Dendritic cell treated with granulocyte-macrophage colony-stimulating factor and Interleukin-4, amounts not matched to agents 40 ng/mL and 50 ng/mL, for 4 days (primary cell): Measurements from ENCODE around the gene ZKSCAN1.
"Not testable (repeated sequence)": the region's sequence is repeated elsewhere in the genome, so short reads cannot be mapped to it uniquely, and the experiment has no call there.

Source experiments
- H3K27ac Mint-ChIP-seq: one replicate; pipeline ENCODE4 v1.8.0; 2022; ENCODE audit warnings: mild to moderate bottlenecking, mixed read lengths
- H3K27me3 Mint-ChIP-seq: one replicate; pipeline ENCODE4 v1.8.0; 2022; ENCODE audit warnings: mild to moderate bottlenecking, mixed read lengths
- H3K36me3 Mint-ChIP-seq: one replicate; pipeline ENCODE4 v1.8.0; 2022; ENCODE audit warnings: low read depth, mixed read lengths
- H3K4me1 Mint-ChIP-seq: one replicate; pipeline ENCODE4 v1.8.0; 2022; ENCODE audit warnings: low read depth, mixed read lengths
- H3K4me3 Mint-ChIP-seq: one replicate; pipeline ENCODE4 v1.8.0; 2022; ENCODE audit warnings: mild to moderate bottlenecking, moderate library complexity, mixed read lengths
- H3K9me3 Mint-ChIP-seq: one replicate; pipeline ENCODE4 v1.8.0; 2022; ENCODE audit warnings: mixed read lengths
- intact Hi-C: fragments of 100-400 bp; cut with micrococcal nuclease; formaldehyde crosslinking; loops from one replicate; pipeline ENCODE4 v1.15.0; 2022

Gene ZKSCAN1

DNA sequence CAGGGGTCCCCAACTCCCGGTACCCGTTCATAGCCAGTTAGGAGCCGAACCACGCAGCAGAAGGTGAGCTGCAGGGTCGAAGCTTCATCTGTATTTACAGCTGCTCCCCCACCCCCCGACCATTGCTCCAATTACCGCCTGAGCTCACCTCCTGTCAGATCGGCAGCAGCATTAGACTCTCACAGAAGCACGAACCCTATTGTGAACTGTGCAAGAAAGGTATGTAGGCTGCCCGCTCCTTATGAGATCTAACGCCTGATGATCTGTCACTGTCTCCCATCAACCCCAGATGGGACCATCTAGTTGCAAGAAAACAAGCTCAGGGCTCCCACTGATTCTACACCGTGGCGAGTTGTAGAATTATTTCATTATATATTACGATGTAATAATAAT, 24.9 kb upstream of the ZKSCAN1 start:
- Mint-ChIP-seq H3K4me3 (no peak overlapping the region), H3K27me3 (peaks cover 19% of the 10 kb centered on the region), H3K27ac (no peak overlapping the region), H3K4me1 (peaks cover 11% of the 10 kb centered on the region), H3K36me3 (no peaks in the 10 kb centered on the region), H3K9me3 (no peaks in the 10 kb centered on the region)
- intact Hi-C loops: no loop called here

DNA sequence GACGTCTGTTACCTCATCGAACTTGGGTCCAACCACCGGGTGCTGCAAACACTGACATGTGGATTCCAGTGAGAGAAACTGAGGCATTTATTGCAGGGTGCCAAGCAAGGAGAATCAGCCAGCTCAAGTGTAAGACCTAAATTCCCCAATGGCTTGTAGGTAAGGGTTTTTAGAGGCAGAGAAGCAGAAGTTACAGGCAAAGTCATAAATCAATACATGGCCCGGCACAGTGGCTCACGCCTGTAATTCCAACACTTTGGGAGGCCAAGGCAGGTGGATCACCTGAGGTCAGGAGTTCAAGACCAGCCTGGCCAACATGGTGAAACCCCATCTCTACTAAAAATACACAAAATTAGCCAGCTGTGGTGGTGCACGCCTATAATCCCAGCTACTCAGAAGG, 23.9 kb upstream of the ZKSCAN1 start:
- peaks cover 19% of the 10 kb centered on the region for H3K27me3 Mint-ChIP-seq
- not testable (repeated sequence) for H3K36me3 Mint-ChIP-seq, H3K4me3 Mint-ChIP-seq, H3K27ac Mint-ChIP-seq, H3K9me3 Mint-ChIP-seq
- peaks cover 11% of the 10 kb centered on the region for H3K4me1 Mint-ChIP-seq
- intact Hi-C loops: loop anchor here (1.0 kb wide), 1 partner anchor 78 kb away; no protein-coding TSS in a partner anchor

DNA sequence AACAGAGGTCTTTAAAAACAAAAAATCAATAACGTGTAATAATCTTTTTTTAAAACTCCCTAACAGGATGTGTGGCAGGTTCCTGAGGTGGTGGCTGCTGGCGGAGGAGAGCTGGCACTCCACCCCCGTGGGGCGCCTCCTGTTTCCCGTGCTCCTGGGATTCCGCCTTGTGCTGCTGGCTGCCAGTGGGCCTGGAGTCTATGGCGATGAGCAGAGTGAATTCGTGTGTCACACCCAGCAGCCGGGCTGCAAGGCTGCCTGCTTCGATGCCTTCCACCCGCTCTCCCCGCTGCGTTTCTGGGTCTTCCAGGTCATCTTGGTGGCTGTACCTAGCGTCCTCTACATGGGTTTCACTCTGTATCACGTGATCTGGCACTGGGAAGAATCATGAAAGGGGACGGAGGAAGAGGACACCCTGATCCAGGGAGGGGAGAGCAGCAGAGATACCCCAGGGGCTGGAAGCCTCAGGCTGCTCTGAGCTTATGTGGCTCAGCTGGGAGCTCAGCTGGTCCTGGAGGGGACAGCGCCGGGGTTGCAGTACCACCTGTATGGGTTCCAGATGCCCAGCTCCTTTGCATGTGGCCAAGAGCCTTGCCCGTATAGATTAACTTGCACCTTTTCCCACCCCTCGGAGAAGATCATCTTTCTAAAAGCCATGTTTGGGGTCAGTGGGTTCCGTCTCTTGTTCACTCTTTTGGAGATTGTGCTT, 22.9 kb upstream of the ZKSCAN1 start:
- Mint-ChIP-seq H3K4me3 (peak overlapping the region; percentile 30), H3K27ac (no peak overlapping the region), H3K9me3 (no peaks in the 10 kb centered on the region), H3K36me3 (no peaks in the 10 kb centered on the region), H3K27me3 (peaks cover 17% of the 10 kb centered on the region), H3K4me1 (peaks cover 19% of the 10 kb centered on the region)
- intact Hi-C loops: no loop called here

DNA sequence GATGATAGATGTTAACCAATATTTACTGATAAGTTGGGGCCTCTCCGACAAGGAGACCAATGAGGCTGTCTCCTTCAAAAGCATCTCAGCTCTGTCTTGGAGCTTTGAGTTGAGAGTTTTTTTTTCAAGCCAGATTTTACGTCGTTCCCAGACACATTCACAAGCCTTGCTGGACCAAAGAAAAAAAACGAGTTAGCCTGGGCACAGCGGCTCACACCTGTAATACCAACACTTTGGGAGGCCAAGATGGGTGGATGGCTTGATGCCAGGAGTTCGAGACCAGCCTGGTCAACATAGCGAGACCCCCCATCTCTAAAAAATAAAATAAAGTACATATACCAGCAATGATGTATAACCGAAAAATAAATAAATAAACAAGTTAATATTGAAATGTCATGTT, 20.6 kb upstream of the ZKSCAN1 start:
- Mint-ChIP-seq H3K4me3 (no peak overlapping the region), H3K4me1 (peaks cover 28% of the 10 kb centered on the region), H3K9me3 (no peaks in the 10 kb centered on the region), H3K36me3 (no peaks in the 10 kb centered on the region), H3K27me3 (peaks cover 5% of the 10 kb centered on the region), H3K27ac (no peak overlapping the region)
- intact Hi-C loops: loop anchor here (1.0 to 2.0 kb wide), 2 partner anchors 60 to 137 kb away; no protein-coding TSS in a partner anchor

DNA sequence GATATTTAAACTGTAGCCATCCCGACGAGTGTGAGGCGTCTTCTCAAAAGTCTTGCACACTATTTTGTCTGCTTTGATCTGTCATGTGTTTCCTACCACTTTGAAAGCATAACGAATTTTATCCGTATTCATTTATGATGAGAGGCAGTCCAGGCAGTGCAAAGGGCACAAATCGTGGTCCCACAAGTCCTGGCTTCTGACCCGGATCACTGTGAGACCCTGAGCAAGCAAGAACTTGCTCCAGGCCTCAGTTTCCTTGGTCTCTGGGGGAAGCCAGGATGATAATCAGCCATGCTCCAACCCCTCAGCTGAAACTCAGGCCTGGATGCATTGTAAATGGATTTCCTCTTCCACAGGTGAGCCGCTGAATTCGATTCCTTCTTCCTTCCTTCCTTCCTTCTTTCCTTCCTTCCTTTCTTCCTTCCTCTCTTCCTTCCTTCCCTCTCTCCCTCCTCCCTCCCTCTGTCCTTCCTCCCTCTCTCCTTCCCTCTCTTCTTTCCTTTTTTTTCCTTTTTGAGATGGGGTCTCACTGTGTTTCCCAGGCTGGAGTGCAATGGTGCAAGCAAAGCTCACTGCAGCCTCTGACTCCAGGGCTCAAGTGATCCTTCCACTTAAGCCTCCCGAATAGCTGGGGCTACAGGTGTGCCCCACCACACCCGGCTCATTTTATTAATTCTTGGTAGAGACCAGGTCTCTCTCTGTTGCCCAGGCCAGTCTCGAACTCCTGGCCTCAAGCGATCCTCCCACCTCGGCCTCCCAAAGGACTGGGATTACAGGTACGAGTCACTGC, 18.4 kb upstream of the ZKSCAN1 start:
- Mint-ChIP-seq H3K27me3 (no peaks in the 10 kb centered on the region), H3K4me1 (peaks cover 23% of the 10 kb centered on the region), H3K36me3 (no peaks in the 10 kb centered on the region), H3K4me3 (peak overlapping the region; percentile 74), H3K27ac (peak overlapping the region; percentile 87), H3K9me3 (no peaks in the 10 kb centered on the region)
- intact Hi-C loops: no loop called here

DNA sequence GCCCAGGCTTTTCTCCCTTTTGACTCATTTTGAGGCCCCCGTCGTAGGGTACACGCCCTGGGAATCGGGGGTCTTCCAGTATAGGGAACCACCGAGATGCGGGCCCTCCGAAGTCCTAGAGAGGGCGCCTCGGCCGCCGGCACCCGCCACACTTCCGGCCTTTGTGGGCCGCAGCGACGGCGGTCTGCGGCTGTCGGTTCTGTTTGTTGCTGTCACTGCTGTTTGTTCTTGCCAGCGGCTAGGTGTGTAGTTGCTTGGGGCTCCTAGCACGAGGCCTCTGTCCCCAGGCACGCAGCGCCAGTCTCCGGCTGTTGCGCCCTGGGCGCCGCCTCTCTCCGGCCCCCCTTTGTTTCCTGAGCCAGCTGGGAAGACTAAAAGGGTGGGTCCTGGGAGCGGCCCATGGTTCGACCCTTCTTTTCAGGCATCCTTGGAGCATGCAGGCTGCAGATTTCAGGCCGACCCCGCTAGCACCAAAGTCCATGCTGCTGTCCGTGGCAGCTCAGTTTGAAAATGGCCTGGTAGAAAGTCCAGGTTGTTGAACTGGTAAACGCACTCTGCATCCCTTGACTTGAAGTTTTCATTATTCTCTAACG, 17.8 kb upstream of the ZKSCAN1 start:
- Mint-ChIP-seq H3K4me3 (peak overlapping the region; percentile 74), H3K9me3 (no peaks in the 10 kb centered on the region), H3K27ac (peak overlapping the region; percentile 87), H3K27me3 (no peaks in the 10 kb centered on the region), H3K4me1 (peaks cover 23% of the 10 kb centered on the region), H3K36me3 (no peaks in the 10 kb centered on the region)
- intact Hi-C loops: no loop called here

DNA sequence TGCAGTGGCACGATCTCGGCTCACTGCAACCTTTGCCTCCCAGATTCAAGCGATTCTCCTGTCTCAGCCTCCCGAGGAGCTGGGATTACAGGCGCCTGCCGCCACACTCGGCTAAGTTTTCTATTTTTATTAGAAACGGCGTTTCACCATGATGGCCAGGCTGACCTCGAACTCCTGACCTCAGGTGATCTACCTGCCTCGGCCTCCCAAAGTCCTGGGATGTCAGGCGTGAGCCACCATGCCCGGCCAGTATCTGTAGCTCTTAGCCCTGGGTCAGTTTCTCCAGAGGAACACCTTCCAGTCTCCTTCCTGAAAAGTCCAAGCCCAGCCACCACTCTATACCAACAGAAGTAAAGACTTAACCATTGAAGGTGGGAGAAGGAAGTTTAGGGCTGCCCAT, 15.2 kb upstream of the ZKSCAN1 start:
- Mint-ChIP-seq H3K9me3 (no peaks in the 10 kb centered on the region), H3K36me3 (no peaks in the 10 kb centered on the region), H3K27me3 (no peaks in the 10 kb centered on the region), H3K27ac (no peak overlapping the region), H3K4me3 (no peak overlapping the region), H3K4me1 (peaks cover 17% of the 10 kb centered on the region)
- intact Hi-C loops: no loop called here

DNA sequence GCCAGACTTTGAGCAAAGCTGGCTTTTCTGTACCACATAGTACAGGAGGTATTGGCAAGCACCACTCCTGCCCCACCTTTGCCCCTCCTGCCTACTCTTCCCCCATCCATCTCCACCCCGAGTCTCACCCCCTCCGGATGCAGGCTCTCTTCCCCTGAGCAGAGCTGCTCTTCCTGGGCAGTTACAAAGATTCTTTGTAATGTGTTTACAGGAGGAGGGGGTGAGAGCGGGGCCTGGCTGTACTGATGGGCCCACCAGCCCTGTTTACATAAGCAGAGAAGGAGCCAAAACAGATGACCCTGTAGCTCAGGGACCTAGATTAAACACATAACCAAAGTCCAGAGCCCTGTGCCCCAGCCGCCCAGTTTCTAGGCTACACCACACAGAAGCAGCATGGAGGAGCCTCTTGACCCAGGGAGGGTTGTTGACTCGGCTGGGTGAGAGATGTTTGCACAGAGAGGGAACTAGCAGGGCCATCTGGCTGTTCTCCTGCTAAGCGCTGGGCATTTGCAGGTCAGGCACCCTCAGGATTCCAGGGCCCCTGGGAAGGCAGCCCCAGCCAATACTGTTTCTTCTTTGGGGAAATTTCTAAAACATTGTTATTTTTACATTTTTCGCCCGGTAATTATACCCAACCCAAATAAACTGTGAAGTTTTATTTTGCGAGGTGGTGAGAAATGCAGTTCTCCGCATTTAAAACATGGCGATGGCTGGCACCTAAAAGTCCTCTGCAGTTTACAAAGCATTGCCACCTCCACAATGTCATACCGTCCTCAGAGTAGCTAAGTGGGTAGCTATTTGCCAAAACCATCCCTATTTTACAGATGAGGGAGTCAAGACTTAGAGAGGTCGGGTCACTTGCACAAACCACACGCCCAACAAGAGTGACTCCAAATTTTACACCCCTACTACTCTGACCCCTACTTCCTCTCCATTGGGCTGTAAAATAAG, 11.4 kb upstream of the ZKSCAN1 start:
- Mint-ChIP-seq H3K36me3 (no peaks in the 10 kb centered on the region), H3K27me3 (no peaks in the 10 kb centered on the region), H3K4me3 (no peak overlapping the region), H3K9me3 (no peaks in the 10 kb centered on the region), H3K4me1 (no peaks in the 10 kb centered on the region), H3K27ac (no peak overlapping the region)
- intact Hi-C loops: no loop called here

DNA sequence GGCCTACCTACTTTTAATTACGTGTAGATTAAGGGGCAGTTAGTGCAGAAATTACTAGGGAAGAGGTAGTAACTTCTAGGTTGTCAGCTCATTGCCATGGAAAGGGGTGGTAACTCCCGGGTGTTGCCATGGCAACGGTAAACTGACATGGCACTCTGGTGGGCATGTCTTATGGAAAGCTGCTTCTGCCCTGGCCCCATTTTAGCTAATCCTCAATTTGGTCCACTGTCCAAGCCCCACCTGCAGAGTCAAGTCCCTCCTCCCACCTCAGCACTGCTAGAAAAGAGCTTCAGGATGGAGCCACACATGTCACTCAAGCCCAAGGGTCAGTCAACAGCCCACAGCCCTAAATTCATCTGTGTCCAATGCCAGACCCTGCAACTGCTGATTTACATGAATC, 7.5 kb upstream of the ZKSCAN1 start:
- Mint-ChIP-seq H3K4me3 (no peak overlapping the region), H3K9me3 (no peaks in the 10 kb centered on the region), H3K4me1 (peaks cover under 1% of the 10 kb centered on the region), H3K36me3 (no peaks in the 10 kb centered on the region), H3K27me3 (no peaks in the 10 kb centered on the region), H3K27ac (no peak overlapping the region)
- intact Hi-C loops: no loop called here

DNA sequence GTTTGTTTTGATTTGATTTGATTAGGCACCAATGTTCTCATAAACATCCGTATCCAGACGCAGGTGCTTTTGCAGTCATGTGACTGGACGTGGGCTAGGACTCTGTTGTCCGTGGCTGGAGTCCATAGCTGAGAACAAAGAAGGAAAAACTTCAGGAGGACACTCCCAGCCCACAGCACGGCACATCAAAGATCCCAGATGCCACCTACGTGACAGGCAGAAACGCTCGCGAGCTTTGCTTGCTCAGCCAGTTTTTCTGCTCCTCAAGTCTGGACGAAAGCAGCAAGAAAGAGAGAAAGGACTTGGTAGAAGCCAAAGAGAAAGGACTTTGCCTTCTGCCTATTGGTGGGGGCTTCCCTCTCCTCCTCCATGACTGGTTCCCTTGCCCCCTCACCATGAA, 6.9 kb upstream of the ZKSCAN1 start:
- intact Hi-C loops: no loop called here
- H3K9me3 Mint-ChIP-seq: no peaks in the 10 kb centered on the region
- H3K27me3 Mint-ChIP-seq: no peaks in the 10 kb centered on the region
- peaks cover 6% of the 10 kb centered on the region for H3K4me1 Mint-ChIP-seq
- H3K4me3 Mint-ChIP-seq: no peak overlapping the region
- no peaks in the 10 kb centered on the region for H3K36me3 Mint-ChIP-seq
- no peak overlapping the region for H3K27ac Mint-ChIP-seq

DNA sequence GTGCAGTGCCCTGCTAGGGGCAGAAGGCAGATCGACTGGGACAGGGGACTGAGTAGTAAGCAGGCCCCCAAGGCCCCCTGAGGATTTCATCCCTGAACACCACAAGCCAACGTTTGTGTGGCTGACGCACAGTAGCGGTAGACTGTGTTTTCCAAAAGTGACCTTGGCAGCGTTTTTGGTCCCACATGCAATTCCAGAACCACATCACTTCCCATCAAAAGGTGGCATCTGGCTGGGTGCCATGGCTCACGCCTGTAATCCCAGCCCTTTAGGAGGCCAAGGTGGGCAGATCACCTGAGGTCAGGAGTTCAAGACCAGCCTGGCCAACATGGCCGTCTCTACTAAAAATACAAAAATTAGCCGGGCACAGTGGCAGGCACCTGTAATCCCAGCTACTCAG, 5.4 kb upstream of the ZKSCAN1 start:
- not testable (repeated sequence) for H3K36me3 Mint-ChIP-seq, H3K27ac Mint-ChIP-seq, H3K4me3 Mint-ChIP-seq, H3K27me3 Mint-ChIP-seq, H3K4me1 Mint-ChIP-seq, H3K9me3 Mint-ChIP-seq
- intact Hi-C loops: loop anchor here (10.0 kb wide), 1 partner anchor 75 kb away; the partner anchor contains the start of genes COPS6 and ZNF3

DNA sequence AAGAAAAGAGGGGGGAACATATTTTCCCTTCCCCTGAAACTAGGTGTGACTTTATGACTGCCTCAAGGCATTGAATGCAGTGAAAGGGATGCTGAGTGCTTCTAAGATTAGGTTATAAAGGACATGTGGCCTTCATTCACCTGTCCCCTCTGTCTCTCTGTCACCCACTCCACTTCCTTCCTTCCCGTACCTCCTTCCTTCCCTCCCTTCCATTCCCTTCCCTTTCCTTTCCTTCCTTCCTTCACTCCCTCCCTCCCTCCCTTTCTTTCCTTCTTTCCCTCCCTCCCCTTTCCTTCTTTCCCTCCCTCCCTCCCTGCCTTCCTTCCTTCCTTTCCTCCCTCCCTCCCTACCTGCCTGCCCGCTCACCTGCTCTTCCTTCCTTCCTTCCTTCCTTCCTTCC, 4.5 kb upstream of the ZKSCAN1 start:
- Mint-ChIP-seq H3K4me1 (peaks cover 13% of the 10 kb centered on the region), H3K27ac (no peak overlapping the region), H3K9me3 (no peaks in the 10 kb centered on the region), H3K36me3 (peaks cover 4% of the 10 kb centered on the region), H3K4me3 (no peak overlapping the region), H3K27me3 (no peaks in the 10 kb centered on the region)
- intact Hi-C loops: loop anchor here (10.0 kb wide), 1 partner anchor 74 kb away; the partner anchor contains the start of genes COPS6 and ZNF3

DNA sequence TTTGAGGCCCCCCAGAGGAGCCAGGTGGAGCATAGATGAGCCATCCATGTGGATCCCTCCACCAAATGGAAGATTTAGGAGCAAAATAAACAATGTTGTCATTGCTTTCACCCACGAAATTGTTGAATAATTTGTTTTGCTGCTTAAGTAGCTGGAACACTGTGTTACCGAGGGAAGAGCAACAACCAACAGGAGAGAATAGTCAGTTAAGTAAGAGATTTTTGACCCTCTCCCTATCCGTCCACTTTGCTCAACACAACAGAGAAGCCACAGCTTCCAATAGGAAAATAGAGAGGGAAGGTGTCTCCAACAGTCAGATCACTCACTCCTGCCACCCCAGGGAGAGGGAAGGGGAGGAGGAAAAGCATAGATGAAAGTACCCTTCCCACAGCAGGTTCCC, 3.9 kb upstream of the ZKSCAN1 start:
- Mint-ChIP-seq H3K27me3 (no peaks in the 10 kb centered on the region), H3K9me3 (no peaks in the 10 kb centered on the region), H3K27ac (no peak overlapping the region), H3K4me3 (no peak overlapping the region), H3K36me3 (peaks cover 6% of the 10 kb centered on the region), H3K4me1 (peaks cover 19% of the 10 kb centered on the region)
- intact Hi-C loops: loop anchor here (10.0 kb wide), 1 partner anchor 73 kb away; the partner anchor contains the start of genes COPS6 and ZNF3
